Prostate gland (tissue), 2 donors: ENCODE measurements around the gene GMDS. TPM values are rescaled to one million over a fixed set of nuclear protein-coding genes. Genes with fewer than 3 reads are reported as not detected.

Source experiments
- DNase-seq: peaks from one replicate; pipeline ENCODE4 v3.0.0-alpha.2; 2019; ENCODE audit warnings: low spot score
- H3K27ac ChIP-seq, 2 donors: fragments of 200-600 bp; sonication (generic); 2 replicates each; pipeline ENCODE4 v1.5.1; 2017 to 2019
- H3K27me3 ChIP-seq: fragments of 200-600 bp; sonication (generic); replicated peaks from 2 replicates; pipeline ENCODE4 v1.5.1; 2019; ENCODE audit not compliant: insufficient read depth
- H3K36me3 ChIP-seq, 2 donors: fragments of 200-600 bp; sonication (generic); 1 replicate in 1 of 2; 2 replicates in 1 of 2; pipeline versions ENCODE4 v1.5.1 to v1.8.1; 2017 to 2019
- H3K4me1 ChIP-seq: fragments of 200-600 bp; sonication (generic); replicated peaks from 2 replicates; pipeline ENCODE4 v1.5.1; 2019
- H3K4me3 ChIP-seq, 2 donors: fragments of 200-600 bp; sonication (generic); 2 replicates each; pipeline ENCODE4 v1.5.1; 2017 to 2019
- H3K9me3 ChIP-seq: fragments of 200-600 bp; sonication (generic); 2 replicates; pipeline ENCODE4 v1.5.1; 2017
- CTCF ChIP-seq, 4 experiments: fragments of 200-600 bp in 2 of 4; fragments of 450-650 bp in 2 of 4; sonication (generic) in 2 of 4; IDR thresholded peaks; 1 replicate in 3 of 4; 2 replicates in 1 of 4; pipeline ENCODE4 v1.5.1; 2016 to 2019; ENCODE audit warnings: antibody characterized with exemption in 4 of 4, mild to moderate bottlenecking in 2 of 4, moderate library complexity in 2 of 4
- POLR2A ChIP-seq: fragments of 450-650 bp; IDR thresholded peaks from one replicate; pipeline ENCODE4 v1.6.1; 2016; ENCODE audit warnings: antibody characterized with exemption, mild to moderate bottlenecking
- POLR2AphosphoS5 ChIP-seq: sonication (generic); formaldehyde crosslinking; IDR thresholded peaks from one replicate; pipeline ENCODE4 v1.6.1; 2017; ENCODE audit warnings: antibody characterized with exemption
- WGBS: methylation state at CpG from one replicate; pipeline ENCODE4 v1.1.5; 2018; 5-methylcytosine and 5-hydroxymethylcytosine counted together
- intact Hi-C: fragments of 100-400 bp; cut with DNase I; formaldehyde crosslinking; loops from one replicate; pipeline ENCODE4 v1.14.2; 2022
- total RNA-seq, 2 donors: library from RNA; depleted of rRNA; stranded (reverse); fragments of >200 nt; gene quantifications; one replicate each; pipeline ENCODE4 v1.1.0, GENCODE V29; 2016

Gene GMDS
- total RNA-seq, 2 donors from 2014 or later, result 24.9 to 29.9 TPM

DNA sequence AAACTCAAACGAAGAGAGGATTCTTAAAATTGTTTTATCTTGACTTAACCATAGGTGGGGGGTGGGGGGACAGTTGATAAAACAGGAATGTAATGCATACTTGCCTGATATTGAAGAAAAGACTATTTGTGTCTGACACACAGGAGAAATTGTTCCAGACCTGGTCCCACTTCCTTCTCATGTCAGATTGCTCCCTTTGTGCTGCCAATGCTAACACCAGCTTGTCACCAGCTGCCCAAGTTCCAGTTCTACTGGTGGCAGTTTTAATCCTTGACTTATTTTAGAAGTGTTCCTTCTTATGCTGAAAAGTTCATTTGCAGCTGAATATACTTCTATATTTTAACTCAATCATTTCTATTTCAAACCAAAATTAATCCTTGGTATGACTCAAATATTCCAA is 127.3 kb downstream of the GMDS start:
- DNase-seq, result no peak
- Histone ChIP-seq H3K9me3 (no peaks in the 10 kb centered on the region), H3K36me3 (no peaks in the 10 kb centered on the region), H3K27me3 (no peaks in the 10 kb centered on the region), H3K4me3 (no peak overlapping the region), H3K27ac (no peak overlapping the region), H3K4me1 (no peaks in the 10 kb centered on the region)
- intact Hi-C loops, result no loop called here
- TF ChIP-seq CTCF (IDR thresholded peaks at IDR 0.05) (no peak), POLR2A (no peak), POLR2AphosphoS5 (no peak)
- 73% methylated on average over 1 of the region's 1 CpG for WGBS

GRCh38 chr6:2117447-2117846 is 128.0 kb downstream of the GMDS start:
- Histone ChIP-seq H3K36me3 (no peaks in the 10 kb centered on the region), H3K4me3 (no peak overlapping the region), H3K27ac (no peak overlapping the region), H3K9me3 (no peaks in the 10 kb centered on the region), H3K27me3 (no peaks in the 10 kb centered on the region), H3K4me1 (no peaks in the 10 kb centered on the region)
- intact Hi-C loops, result no loop called here
- TF ChIP-seq POLR2AphosphoS5, result no peak
- TF ChIP-seq CTCF (IDR thresholded peaks at IDR 0.05), result no peak
- no peak for TF ChIP-seq POLR2A
- DNase-seq, result no peak
- 97% methylated on average over 7 of the region's 7 CpGs for WGBS

- no peak overlapping the region for H3K27ac ChIP-seq
Observed at GRCh38 chr6:2116496-2116895, 128.9 kb downstream of the GMDS start.

GRCh38 chr6:2114100-2114499 is 131.3 kb downstream of the GMDS start:
- intact Hi-C loops, result no loop called here
- WGBS, result 97% methylated on average over 1 of the region's 1 CpG
- TF ChIP-seq CTCF (IDR thresholded peaks at IDR 0.05), result no peak
- no peak for TF ChIP-seq POLR2AphosphoS5
- TF ChIP-seq POLR2A, result no peak

More at GRCh38 chr6:2116496-2116895, 128.9 kb downstream of the GMDS start:
- H3K36me3 ChIP-seq, result no peaks in the 10 kb centered on the region
- TF ChIP-seq POLR2AphosphoS5 (no peak), CTCF (IDR thresholded peaks at IDR 0.05) (no peak), POLR2A (no peak)
- H3K27me3 ChIP-seq, result no peaks in the 10 kb centered on the region
- no peaks in the 10 kb centered on the region for H3K4me1 ChIP-seq
- H3K4me3 ChIP-seq, result no peak overlapping the region
- WGBS, result 95% methylated on average over 2 of the region's 2 CpGs
- H3K9me3 ChIP-seq, result no peaks in the 10 kb centered on the region
- DNase-seq, result no peak
- intact Hi-C loops, result no loop called here

GRCh38 chr6:2111162-2111677 is 134.2 kb downstream of the GMDS start:
- intact Hi-C loops, result no loop called here
- H3K27ac ChIP-seq, result no peak overlapping the region
- TF ChIP-seq POLR2AphosphoS5, result no peak
- TF ChIP-seq POLR2A, result no peak

More at GRCh38 chr6:2114100-2114499, 131.3 kb downstream of the GMDS start:
- Histone ChIP-seq H3K27ac (no peak overlapping the region), H3K36me3 (no peaks in the 10 kb centered on the region), H3K9me3 (no peaks in the 10 kb centered on the region), H3K27me3 (no peaks in the 10 kb centered on the region), H3K4me1 (no peaks in the 10 kb centered on the region), H3K4me3 (no peak overlapping the region)
- DNase-seq, result no peak

More at GRCh38 chr6:2111162-2111677, 134.2 kb downstream of the GMDS start:
- 77% methylated on average over 5 of the region's 5 CpGs for WGBS
- no peak for DNase-seq
- H3K9me3 ChIP-seq, result no peaks in the 10 kb centered on the region
- no peak overlapping the region for H3K4me3 ChIP-seq
- no peaks in the 10 kb centered on the region for H3K27me3 ChIP-seq
- no peaks in the 10 kb centered on the region for H3K36me3 ChIP-seq
- no peaks in the 10 kb centered on the region for H3K4me1 ChIP-seq
